ENCODE measurements around the gene SLMAP. TPM values are rescaled to one million over a fixed set of nuclear protein-coding genes. Genes with fewer than 3 reads are reported as not detected.
A peak's percentile ranks its signal among the peaks of the same experiment; 100 is the strongest.

The SLMAP gene
- total RNA-seq, 3 donors from 2014 or later = 41.3 to 105 (median 83.6) TPM

DNA sequence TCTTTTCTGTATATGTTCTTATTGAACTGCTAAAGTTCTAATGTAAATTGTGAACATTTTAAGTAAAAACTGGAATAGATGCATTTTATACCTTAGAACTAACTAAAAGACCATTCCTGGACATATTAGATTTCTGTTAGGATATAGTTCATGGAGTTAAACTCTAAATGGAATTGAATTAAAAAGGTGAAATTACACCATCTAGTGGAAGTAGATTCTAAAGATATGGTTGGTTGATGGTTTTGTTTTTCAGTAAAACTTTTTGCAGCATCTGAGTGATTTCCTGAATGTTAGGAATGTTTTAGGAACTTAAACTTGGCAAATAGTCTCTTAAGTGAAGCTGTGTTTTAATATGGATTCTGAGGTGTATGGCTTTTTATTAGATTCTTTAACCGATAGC, 96.8 kb downstream of the SLMAP start:
- TF ChIP-seq POLR2A (IDR thresholded peaks at IDR 0.05) (no peak), CTCF (IDR thresholded peaks at IDR 0.05) (peak in 1 of 3 donors; percentile 32)
- no peak overlapping the region for H3K27ac ChIP-seq
- H3K4me1 ChIP-seq = no peaks in the 10 kb centered on the region
- DNase-seq (ENCODE audit: low spot score in 2 of 2) = no peak
- intact Hi-C loops (cut with DNase I; ENCODE audit: low total_unique reads) = no loop called here
- no peaks in the 10 kb centered on the region for H3K27me3 ChIP-seq
- H3K4me3 ChIP-seq = no peak overlapping the region
- no peaks in the 10 kb centered on the region for H3K9me3 ChIP-seq
- no peaks in the 10 kb centered on the region for H3K36me3 ChIP-seq

DNA sequence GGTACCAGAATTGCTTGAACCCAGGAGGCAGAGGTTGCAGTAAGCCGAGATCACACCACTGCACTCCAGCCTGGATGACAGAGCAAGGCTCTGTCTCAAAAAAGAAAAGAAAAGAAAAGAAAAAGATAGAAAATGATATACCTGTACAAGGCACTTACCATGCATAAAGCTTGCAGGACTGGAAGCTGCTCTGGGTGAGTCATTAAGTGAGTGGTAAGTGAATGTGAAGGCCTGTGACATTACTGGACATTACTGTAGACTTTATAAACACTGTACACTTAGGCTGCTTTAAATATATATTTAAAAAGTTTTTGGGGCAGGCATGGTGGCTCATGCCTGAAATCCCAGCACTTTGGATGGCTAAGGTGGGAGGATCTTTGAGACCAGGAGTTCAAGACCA, 99.2 kb downstream of the SLMAP start:
- intact Hi-C loops (cut with DNase I; ENCODE audit: low total_unique reads) = no loop called here

GRCh38 chr3:57855943-57856342, 99.8 kb downstream of the SLMAP start:
- TF ChIP-seq POLR2A (IDR thresholded peaks at IDR 0.05) (no peak), CTCF (IDR thresholded peaks at IDR 0.05) (no peak), POLR2AphosphoS5 (IDR thresholded peaks at IDR 0.05) (no peak)
- intact Hi-C loops (cut with DNase I; ENCODE audit: low total_unique reads) = no loop called here
- Histone ChIP-seq H3K27ac (no peak overlapping the region), H3K4me3 (no peak overlapping the region), H3K9me3 (no peaks in the 10 kb centered on the region), H3K27me3 (no peaks in the 10 kb centered on the region), H3K4me1 (no peaks in the 10 kb centered on the region), H3K36me3 (no peaks in the 10 kb centered on the region)
- no peak for DNase-seq (ENCODE audit: low spot score in 2 of 2)

More for the DNA sequence above, 99.2 kb downstream of the SLMAP start:
- Histone ChIP-seq H3K4me1 (no peaks in the 10 kb centered on the region), H3K4me3 (no peak overlapping the region), H3K27me3 (no peaks in the 10 kb centered on the region), H3K27ac (no peak overlapping the region), H3K36me3 (no peaks in the 10 kb centered on the region), H3K9me3 (no peaks in the 10 kb centered on the region)
- TF ChIP-seq CTCF (IDR thresholded peaks at IDR 0.05) = no peak
- no peak for TF ChIP-seq POLR2AphosphoS5 (IDR thresholded peaks at IDR 0.05)
- TF ChIP-seq POLR2A (IDR thresholded peaks at IDR 0.05) = no peak
- no peak for DNase-seq (ENCODE audit: low spot score in 2 of 2)

GRCh38 chr3:57856675-57857074, 100.6 kb downstream of the SLMAP start:
- no peaks in the 10 kb centered on the region for H3K27me3 ChIP-seq
- intact Hi-C loops (cut with DNase I; ENCODE audit: low total_unique reads) = no loop called here
- H3K9me3 ChIP-seq = no peaks in the 10 kb centered on the region
- no peak overlapping the region for H3K4me3 ChIP-seq
- H3K4me1 ChIP-seq = no peaks in the 10 kb centered on the region
- no peak for DNase-seq (ENCODE audit: low spot score in 2 of 2)
- no peaks in the 10 kb centered on the region for H3K36me3 ChIP-seq
- TF ChIP-seq CTCF (IDR thresholded peaks at IDR 0.05) (no peak), POLR2A (IDR thresholded peaks at IDR 0.05) (no peak), POLR2AphosphoS5 (IDR thresholded peaks at IDR 0.05) (no peak)
- no peak overlapping the region for H3K27ac ChIP-seq

GRCh38 chr3:57862894-57863293, 106.8 kb downstream of the SLMAP start:
- intact Hi-C loops (cut with DNase I; ENCODE audit: low total_unique reads) = no loop called here

More at GRCh38 chr3:57862894-57863293, 106.8 kb downstream of the SLMAP start:
- H3K27me3 ChIP-seq = no peaks in the 10 kb centered on the region
- H3K4me1 ChIP-seq = no peaks in the 10 kb centered on the region
- H3K36me3 ChIP-seq = no peaks in the 10 kb centered on the region
- no peak overlapping the region for H3K27ac ChIP-seq
- no peak overlapping the region for H3K4me3 ChIP-seq
- H3K9me3 ChIP-seq = no peaks in the 10 kb centered on the region
- TF ChIP-seq CTCF (IDR thresholded peaks at IDR 0.05) (no peak), POLR2AphosphoS5 (IDR thresholded peaks at IDR 0.05) (no peak), POLR2A (IDR thresholded peaks at IDR 0.05) (no peak)
- DNase-seq (ENCODE audit: low spot score in 2 of 2) = no peak

All from breast epithelium (tissue), 4 donors.